Activated naive CD4-positive, alpha-beta T cell treated with Interleukin-2 at 50 U/mL for 16 hours (primary cell): ENCODE results near the gene RNF13.

Experiments
- DNase-seq: peaks from one replicate; pipeline ENCODE4 v3.0.0-alpha.2; 2020

Gene RNF13

DNA sequence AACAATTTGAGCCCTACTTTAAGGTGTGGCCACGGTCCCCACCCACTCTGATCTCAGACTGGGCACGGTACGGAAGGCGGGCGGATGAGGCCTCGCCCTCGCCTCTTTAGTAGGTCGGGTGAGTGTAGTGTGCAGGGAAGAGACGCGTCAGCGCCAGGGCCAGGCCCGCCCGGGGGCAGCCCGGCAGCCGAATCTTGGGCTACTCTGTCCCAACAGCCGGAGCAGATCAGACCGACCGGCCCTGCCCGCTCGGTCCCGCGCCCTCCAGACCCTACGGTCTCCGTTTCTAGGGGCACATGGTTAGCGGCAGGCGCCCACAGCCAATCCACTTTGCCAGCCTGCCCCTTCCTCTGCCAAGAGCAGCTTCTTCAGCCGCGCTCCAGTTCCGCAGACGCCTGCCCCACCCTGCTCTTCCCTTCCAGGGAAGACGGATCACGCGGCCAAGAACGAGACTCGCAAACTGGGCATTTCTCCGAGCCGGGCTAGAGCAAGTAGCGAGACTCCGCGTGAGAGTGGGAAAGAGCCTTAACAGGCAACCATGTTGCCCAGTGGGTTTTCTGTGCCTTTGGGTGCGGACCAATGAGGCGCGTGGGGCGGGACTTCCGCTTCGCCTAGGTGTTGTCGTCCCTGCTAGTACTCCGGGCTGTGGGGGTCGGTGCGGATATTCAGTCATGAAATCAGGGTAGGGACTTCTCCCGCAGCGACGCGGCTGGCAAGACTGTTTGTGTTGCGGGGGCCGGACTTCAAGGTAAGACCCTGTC lies at the start of gene RNF13:
RNF13 (plus strand) TSS at position 610 of the 761 bp plus-strand sequence. CDS start 32,812 bp downstream, outside the sequence.
- peak; percentile 95 for DNase-seq

- DNase-seq: no peak
Observed at GRCh38 chr3:149763565-149764195, 49.3 kb upstream of the RNF13 start.

GRCh38 chr3:149764302-149764701 lies 48.7 kb upstream of the RNF13 start:
- no peak for DNase-seq

DNA sequence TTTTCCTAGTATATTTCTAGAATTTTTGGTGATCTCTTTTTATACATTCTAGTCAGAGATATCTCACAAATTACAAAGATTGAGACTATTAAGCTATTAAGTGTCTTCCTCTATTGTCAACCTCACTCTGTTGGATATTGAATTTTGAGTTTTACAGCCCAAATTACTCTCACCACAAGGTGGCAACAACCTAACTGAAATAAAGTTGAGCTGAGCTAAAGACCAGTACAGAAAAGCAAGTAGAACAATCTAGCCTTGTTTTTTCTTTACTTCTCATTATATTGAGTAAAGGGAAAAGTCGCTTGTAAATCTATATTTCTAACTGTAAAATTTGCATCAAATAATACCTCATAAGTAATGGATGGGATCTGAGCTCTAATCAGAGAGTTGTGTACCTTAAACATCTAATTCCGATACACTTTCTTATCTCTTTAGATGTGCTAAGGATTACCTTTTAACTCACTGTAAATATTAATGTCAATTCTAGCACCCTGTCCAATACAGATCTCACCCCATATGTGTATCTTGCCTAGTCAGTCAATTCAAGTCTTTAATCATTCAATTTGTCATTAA lies 47.2 kb upstream of the RNF13 start:
- DNase-seq: no peak

GRCh38 chr3:149767720-149768119 lies 45.3 kb upstream of the RNF13 start:
- no peak for DNase-seq

DNA sequence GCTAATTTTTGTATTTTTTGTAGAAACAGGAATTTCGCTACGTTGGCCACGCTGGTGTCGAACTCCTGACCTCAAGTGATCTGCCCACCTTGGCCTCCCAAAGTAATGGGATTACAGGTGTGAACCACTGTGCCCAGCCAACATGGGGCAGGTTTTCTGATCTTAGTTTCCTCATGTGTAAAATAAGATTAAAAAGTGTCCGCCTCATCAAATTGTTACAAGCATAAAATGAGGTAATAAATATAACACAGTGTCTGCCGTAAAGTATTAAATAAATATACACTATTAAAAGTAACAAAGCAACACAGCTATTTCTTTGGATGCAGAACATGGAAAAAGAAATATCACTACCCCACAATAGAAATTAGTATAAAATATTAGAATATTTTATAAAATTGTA lies 44.3 kb upstream of the RNF13 start:
- DNase-seq: no peak

DNA sequence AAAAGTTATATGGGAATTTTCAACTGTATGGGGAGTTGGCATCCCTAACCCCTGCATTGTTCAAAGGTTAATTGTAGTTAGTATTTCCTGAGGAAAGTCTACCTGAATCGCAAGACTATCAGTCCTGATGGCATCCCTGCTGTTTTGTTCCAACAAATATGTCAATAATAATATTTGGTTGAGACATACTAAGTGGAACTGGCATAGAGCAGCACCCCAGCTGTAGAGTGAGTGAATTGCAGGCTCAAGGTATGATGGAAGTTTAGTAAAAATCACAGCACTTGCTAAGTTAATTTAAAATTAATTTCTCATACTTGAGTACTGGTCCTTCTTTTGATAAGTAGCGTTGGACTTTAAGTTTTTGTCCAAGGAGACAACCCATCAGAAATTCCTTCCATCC lies 42.8 kb upstream of the RNF13 start:
- no peak for DNase-seq

DNA sequence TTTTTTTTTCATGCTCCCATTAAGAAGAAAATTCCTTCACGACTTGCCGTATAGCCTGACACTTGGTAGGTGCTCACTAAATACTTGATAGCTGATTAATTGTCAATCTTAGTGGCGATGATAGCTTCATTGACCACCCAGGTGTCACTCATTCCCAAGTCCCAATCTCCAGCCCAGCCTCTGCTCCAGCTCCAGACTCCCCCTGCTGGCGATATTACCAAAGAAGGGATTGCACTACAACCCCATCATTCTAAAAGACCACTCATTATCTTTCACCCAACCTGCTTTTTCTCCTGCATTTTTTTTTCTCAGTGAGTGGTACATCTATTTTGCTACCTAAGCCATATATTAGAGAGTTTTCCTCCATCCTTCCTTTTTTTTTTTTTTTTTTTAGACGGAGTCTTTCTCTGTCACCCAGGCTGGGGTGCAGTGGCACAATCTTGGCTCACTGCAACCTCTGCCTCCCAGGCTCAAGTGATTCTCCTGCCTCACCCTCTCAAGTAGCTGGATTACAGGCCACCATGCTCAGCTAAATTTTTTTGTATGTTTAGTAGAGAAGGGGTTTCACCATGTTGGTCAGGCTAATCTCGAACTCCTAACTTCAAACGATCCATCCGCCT lies 41.3 kb upstream of the RNF13 start:
- DNase-seq: peak; percentile 35

- no peak for DNase-seq
Observed at GRCh38 chr3:149772861-149773260, 40.2 kb upstream of the RNF13 start.

DNA sequence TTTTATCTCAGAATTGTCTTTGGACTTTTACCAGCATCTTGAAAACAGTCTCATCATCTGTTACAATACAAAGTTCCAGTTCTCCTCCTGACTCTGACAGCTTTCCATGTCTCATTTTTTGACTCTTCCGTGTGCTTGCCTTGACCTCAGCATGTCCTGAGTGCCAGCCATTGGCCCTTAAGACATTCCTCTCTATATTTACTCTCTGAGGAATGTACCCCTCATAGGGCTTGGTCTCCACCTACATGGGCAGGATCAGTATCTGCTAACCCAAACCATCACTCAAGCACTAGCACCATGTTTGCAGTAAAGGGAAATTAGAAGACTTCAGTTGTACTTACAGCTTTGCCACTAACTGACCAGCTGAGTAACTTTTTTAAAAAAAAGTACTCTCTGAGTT lies 36.8 kb upstream of the RNF13 start:
- no peak for DNase-seq

GRCh38 chr3:149777414-149778214 lies 35.4 kb upstream of the RNF13 start:
- no peak for DNase-seq

- DNase-seq: no peak
Observed at GRCh38 chr3:149781211-149781610, 31.8 kb upstream of the RNF13 start.

GRCh38 chr3:149781741-149782140 lies 31.3 kb upstream of the RNF13 start:
- no peak for DNase-seq

DNA sequence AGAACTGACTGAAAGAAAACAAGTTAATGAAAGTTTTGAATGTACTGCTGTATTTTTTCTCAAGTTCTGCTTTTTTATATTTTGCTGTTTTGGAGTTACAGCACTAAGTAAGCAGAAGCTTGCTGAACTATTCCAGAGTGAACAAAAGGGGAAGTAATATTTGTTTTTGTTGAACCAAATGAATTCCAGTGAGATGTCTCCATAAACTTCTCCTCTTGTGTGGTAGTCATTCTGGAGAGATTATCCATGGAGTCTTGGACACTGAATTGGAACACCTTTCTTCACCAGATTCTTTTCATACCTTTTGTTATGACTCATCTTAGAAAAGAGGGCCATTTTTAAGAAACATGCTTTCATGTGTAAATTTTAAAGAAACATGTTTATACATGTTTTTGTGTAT lies 29.4 kb upstream of the RNF13 start:
- DNase-seq: no peak

- DNase-seq: no peak
Observed at GRCh38 chr3:149784064-149784704, 28.8 kb upstream of the RNF13 start.

GRCh38 chr3:149790268-149790667 lies 22.7 kb upstream of the RNF13 start:
- DNase-seq: no peak

DNA sequence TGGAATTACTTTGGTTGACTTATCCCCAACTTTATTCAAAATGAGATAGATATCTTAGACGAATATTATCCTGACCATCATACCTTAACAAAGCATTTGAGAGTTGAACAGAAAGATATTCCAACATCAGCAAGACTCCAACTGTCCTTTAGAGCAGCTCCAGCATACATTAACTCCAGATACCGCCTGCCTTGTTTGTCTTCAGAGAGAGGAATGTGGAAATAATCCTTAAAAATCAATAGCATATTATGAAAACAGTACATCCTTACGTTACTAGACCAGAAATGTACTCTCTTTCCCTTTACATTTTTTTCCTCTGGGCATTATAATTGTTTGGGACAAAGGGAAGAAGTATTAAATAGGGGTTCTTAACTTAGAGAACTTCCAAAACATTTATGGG lies 22.3 kb upstream of the RNF13 start:
- DNase-seq: no peak

GRCh38 chr3:149792452-149793270 lies 20.4 kb upstream of the RNF13 start, which contains the start of gene ANKUB1:
TSS of gene ANKUB1 (minus strand) at chr3:149792554. CDS start at chr3:149792366, 188 bp downstream.
- no peak for DNase-seq

DNA sequence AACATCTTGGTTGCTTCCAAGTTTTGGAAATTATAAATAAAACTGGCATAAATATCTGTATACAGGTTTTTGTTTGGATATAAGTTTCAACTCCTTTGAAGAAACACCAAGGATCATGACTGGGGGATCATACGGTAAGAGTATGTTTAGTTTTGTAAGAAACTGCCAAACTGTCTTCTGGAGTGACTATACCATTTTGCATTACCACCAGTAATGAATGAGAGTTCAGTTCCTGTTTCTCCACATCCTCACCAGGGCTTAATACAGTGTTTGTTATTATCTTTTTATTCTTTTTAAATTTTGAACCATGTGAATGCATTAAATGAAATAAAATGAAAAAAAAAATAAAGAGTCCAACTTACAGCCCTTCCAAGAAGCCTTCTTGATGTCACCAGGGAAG lies 17.0 kb upstream of the RNF13 start:
- DNase-seq: no peak

- DNase-seq: no peak
Observed at GRCh38 chr3:149800693-149801092, 12.3 kb upstream of the RNF13 start.

- DNase-seq: no peak
Observed at GRCh38 chr3:149801195-149801594, 11.8 kb upstream of the RNF13 start.
